NT2/D1 (cell line): ENCODE measurements around the gene ZNF470.

ENCODE experiments used
- DNase-seq: peaks from one replicate; pipeline ENCODE4 v3.0.0-alpha.2; 2011; ENCODE audit warnings: low read depth, low spot score
- H3K27me3 ChIP-seq: 2 replicates; pipeline ENCODE4 v1.6.0; 2011; ENCODE audit warnings: mild to moderate bottlenecking; ENCODE audit not compliant: insufficient read length, insufficient read depth
- H3K36me3 ChIP-seq: 2 replicates; pipeline ENCODE4 v1.6.1; 2011; ENCODE audit warnings: mild to moderate bottlenecking, low read length, mixed read lengths; ENCODE audit not compliant: insufficient read depth, insufficient read length
- H3K4me1 ChIP-seq: 2 replicates; pipeline ENCODE4 v1.5.1; 2011; ENCODE audit not compliant: insufficient read depth, insufficient read length
- H3K4me3 ChIP-seq: 2 replicates; pipeline ENCODE4 v1.5.1; 2011; ENCODE audit warnings: low read depth; ENCODE audit not compliant: insufficient read length
- H3K9ac ChIP-seq: 2 replicates; pipeline ENCODE4 v1.6.0; 2011; ENCODE audit warnings: low read depth; ENCODE audit not compliant: insufficient read length
- H3K9me3 ChIP-seq: 2 replicates; pipeline ENCODE4 v1.5.1; 2011; ENCODE audit warnings: mild to moderate bottlenecking, low read length; ENCODE audit not compliant: insufficient read depth
- SUZ12 ChIP-seq: IDR thresholded peaks from 2 replicates; pipeline ENCODE4 v1.6.1; 2011; ENCODE audit not compliant: insufficient read length, insufficient read depth; ENCODE audit errors: extremely low read depth
- YY1 ChIP-seq: IDR thresholded peaks from 2 replicates; pipeline ENCODE4 v1.6.1; 2011; ENCODE audit not compliant: insufficient read length, insufficient read depth
- ZNF274 ChIP-seq: IDR thresholded peaks from 2 replicates; pipeline ENCODE4 v1.6.1; 2011; ENCODE audit warnings: mild to moderate bottlenecking, low read depth, low read length

ZNF470 gene

DNA sequence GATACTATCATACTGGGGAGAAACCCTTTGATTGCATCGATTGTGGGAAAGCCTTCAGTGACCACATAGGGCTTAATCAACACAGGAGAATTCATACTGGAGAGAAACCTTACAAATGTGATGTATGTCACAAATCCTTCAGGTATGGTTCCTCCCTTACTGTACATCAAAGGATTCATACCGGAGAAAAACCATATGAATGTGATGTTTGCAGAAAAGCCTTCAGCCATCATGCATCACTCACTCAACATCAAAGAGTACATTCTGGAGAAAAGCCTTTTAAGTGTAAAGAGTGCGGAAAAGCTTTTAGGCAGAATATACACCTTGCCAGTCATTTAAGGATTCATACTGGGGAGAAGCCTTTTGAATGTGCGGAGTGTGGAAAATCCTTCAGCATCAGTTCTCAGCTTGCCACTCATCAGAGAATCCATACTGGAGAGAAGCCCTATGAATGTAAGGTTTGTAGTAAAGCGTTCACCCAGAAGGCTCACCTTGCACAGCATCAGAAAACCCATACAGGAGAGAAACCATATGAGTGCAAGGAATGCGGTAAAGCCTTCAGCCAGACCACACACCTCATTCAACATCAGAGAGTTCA, 12.9 kb upstream of the ZNF470 start:
- Histone ChIP-seq H3K4me1 (no peaks in the 10 kb centered on the region), H3K27me3 (no peaks in the 10 kb centered on the region), H3K36me3 (peaks cover 48% of the 10 kb centered on the region), H3K9me3 (peaks cover 58% of the 10 kb centered on the region), H3K9ac (no peak overlapping the region), H3K4me3 (no peak overlapping the region)
- no peak for DNase-seq
- TF ChIP-seq SUZ12 (no peak), YY1 (no peak), ZNF274 (peak; percentile 68)

DNA sequence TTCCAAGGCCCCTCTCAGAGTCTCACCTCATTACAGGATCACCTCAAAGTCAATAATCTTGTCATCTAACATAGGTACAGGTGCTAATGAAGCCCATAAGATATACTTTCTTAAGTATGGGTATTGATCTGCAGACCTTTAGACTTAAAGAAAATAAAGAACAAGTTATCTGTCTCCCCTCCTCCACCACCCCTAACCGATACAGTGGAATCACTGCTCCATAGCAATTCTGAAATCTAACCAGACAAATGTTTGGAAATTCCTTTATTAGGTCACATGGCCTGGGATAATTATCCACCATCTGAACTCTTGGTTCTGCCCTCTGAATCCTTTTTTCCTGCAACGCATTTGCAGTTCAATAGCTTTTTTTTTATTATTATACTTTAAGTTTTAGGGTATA, 4.5 kb upstream of the ZNF470 start:
- no peak for TF ChIP-seq ZNF274
- TF ChIP-seq SUZ12: no peak
- TF ChIP-seq YY1: no peak
- Histone ChIP-seq H3K9me3 (peaks cover 55% of the 10 kb centered on the region), H3K36me3 (no peaks in the 10 kb centered on the region), H3K27me3 (no peaks in the 10 kb centered on the region), H3K4me3 (no peak overlapping the region), H3K4me1 (no peaks in the 10 kb centered on the region), H3K9ac (no peak overlapping the region)
- DNase-seq: no peak

DNA sequence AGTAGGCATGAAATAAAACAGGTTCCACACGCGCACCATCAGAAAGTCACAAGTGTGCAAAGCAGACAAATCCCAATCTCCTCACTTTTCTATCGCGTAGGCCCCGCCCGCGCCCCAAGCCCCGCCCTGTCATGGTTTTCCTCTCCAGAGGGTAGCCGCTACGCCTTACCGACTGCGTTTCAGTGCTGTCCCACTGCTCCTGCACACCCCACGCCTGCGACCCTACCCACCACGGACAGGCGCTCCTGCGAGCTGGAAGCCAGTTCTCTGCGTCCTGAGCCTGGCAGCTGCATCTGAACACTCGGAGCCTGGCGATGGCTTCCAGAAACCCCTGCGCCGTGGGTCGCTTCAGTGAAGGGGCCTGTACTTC, 379 bp upstream of the ZNF470 start:
- TF ChIP-seq ZNF274: no peak
- no peak for TF ChIP-seq YY1
- TF ChIP-seq SUZ12: no peak
- Histone ChIP-seq H3K4me1 (no peaks in the 10 kb centered on the region), H3K4me3 (peak overlapping the region; percentile 89), H3K36me3 (peaks cover 28% of the 10 kb centered on the region), H3K9me3 (peaks cover 72% of the 10 kb centered on the region), H3K9ac (peak overlapping the region; percentile 89), H3K27me3 (no peaks in the 10 kb centered on the region)
- DNase-seq: no peak

- Histone ChIP-seq H3K9ac (no peak overlapping the region), H3K36me3 (peaks cover 69% of the 10 kb centered on the region), H3K27me3 (no peaks in the 10 kb centered on the region), H3K4me3 (no peak overlapping the region), H3K9me3 (peaks cover 93% of the 10 kb centered on the region), H3K4me1 (no peaks in the 10 kb centered on the region)
- TF ChIP-seq ZNF274 (no peak), SUZ12 (no peak), YY1 (no peak)
- no peak for DNase-seq
Observed at GRCh38 chr19:56572589-56572988, 5.3 kb downstream of the ZNF470 start.

DNA sequence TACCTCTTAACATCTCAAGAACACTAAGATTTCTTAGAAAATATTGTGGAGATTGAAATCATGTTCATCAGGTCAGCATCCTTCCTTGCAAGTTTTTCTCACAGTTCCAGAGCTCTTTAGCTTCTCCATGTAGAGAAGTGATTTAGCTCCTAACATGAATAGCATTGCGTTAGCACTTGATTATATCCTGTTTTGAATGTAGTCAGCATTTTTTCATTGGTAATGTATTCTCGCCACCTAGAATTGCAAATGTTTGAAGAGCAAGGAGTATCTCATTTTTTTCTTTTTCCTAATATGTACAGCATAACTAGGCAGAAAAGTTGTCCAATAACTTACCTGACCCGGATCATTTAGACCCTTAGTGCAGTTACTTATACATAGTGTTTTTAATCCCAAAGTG, 6.6 kb downstream of the ZNF470 start:
- peaks cover 99% of the 10 kb centered on the region for H3K9me3 ChIP-seq
- TF ChIP-seq YY1: no peak
- no peak for TF ChIP-seq SUZ12
- no peak for TF ChIP-seq ZNF274
- no peak for DNase-seq
- no peak overlapping the region for H3K9ac ChIP-seq
- no peaks in the 10 kb centered on the region for H3K27me3 ChIP-seq
- peaks cover 73% of the 10 kb centered on the region for H3K36me3 ChIP-seq
- H3K4me1 ChIP-seq: no peaks in the 10 kb centered on the region
- no peak overlapping the region for H3K4me3 ChIP-seq

DNA sequence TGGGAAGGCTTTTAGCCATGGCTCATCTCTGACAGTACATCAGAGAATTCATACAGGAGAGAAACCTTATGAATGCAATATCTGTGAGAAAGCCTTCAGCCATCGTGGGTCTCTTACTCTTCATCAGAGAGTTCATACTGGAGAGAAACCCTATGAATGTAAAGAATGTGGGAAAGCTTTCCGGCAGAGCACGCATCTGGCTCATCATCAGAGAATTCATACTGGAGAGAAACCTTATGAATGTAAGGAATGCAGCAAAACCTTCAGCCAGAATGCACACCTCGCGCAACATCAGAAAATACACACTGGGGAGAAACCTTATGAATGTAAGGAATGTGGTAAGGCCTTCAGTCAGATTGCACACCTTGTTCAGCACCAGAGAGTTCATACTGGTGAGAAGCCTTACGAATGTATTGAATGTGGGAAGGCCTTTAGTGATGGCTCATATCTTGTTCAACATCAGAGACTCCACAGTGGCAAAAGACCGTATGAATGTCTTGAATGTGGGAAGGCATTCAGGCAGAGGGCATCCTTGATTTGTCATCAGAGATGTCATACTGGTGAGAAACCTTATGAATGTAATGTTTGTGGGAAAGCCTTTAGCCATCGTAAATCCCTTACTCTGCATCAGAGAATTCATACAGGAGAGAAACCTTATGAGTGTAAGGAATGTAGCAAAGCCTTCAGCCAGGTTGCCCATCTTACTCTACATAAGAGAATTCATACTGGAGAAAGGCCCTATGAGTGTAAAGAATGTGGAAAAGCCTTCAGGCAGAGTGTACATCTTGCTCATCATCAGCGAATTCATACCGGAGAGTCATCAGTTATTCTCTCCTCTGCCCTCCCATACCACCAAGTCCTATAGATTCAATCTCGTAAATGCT, 10.7 kb downstream of the ZNF470 start:
- H3K9me3 ChIP-seq: peaks cover 100% of the 10 kb centered on the region
- TF ChIP-seq SUZ12 (no peak), ZNF274 (peak; percentile 87)
- H3K4me1 ChIP-seq: no peaks in the 10 kb centered on the region
- H3K36me3 ChIP-seq: peaks cover 54% of the 10 kb centered on the region
- H3K27me3 ChIP-seq: no peaks in the 10 kb centered on the region
- no peak for DNase-seq
- no peak overlapping the region for H3K9ac ChIP-seq
- no peak overlapping the region for H3K4me3 ChIP-seq

DNA sequence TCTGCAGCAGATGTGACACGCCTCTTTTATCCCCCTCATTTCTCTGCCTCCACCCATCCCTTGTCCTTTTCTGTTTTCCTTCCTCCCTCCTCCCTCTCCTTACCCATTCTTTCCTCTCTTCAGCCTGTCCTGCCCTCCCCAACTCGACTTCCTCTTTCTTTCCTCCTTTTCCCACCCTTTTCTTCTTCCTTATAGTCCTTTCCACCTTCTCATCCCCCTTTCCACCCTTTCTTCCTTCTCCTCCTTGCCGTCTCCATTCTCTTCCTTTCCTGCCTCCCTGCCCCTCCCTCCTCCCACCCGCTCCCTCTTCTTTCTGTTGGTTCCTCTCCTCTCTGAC, 27.1 kb downstream of the ZNF470 start:
- Histone ChIP-seq H3K9me3 (no peaks in the 10 kb centered on the region), H3K4me1 (peaks cover 3% of the 10 kb centered on the region), H3K9ac (no peak overlapping the region), H3K27me3 (no peaks in the 10 kb centered on the region), H3K4me3 (no peak overlapping the region), H3K36me3 (peaks cover 18% of the 10 kb centered on the region)
- no peak for TF ChIP-seq ZNF274
- no peak for DNase-seq
